Right cardiac atrium (tissue), 5 donors: ENCODE results near the gene AMOTL1. TPM values are rescaled to one million over a fixed set of nuclear protein-coding genes. Genes with fewer than 3 reads are reported as not detected.
"Not testable (repeated sequence)": the region's sequence is repeated elsewhere in the genome, so short reads cannot be mapped to it uniquely, and the experiment has no call there.

Source experiments
- ATAC-seq, 2 donors: fragments of 200-7000 bp; cut with Tn5 transposase; one replicate each; pipeline versions ENCODE4 v1.8.0 to v1.9.1; 2020; ENCODE audit warnings: moderate library complexity in 2 of 2, mild to moderate bottlenecking in 1 of 2
- DNase-seq, 3 donors: peaks; one replicate each; pipeline ENCODE4 v3.0.0-alpha.2; 2020
- H3K27ac ChIP-seq: one replicate; pipeline ENCODE4 v1.5.1; 2013; ENCODE audit warnings: mild to moderate bottlenecking, low read length, control low read depth, moderate library complexity
- H3K27me3 ChIP-seq: one replicate; pipeline ENCODE4 v1.6.1; 2013; ENCODE audit not compliant: control insufficient read depth, insufficient read depth
- H3K4me1 ChIP-seq: one replicate; pipeline ENCODE4 v1.6.1; 2013; ENCODE audit warnings: low read length; ENCODE audit not compliant: control insufficient read depth, insufficient read depth
- H3K4me3 ChIP-seq: one replicate; pipeline ENCODE4 v1.5.1; 2013; ENCODE audit warnings: low read length, control low read depth
- H3K9me3 ChIP-seq: one replicate; pipeline ENCODE4 v1.6.1; 2013; ENCODE audit warnings: low read length; ENCODE audit not compliant: control insufficient read depth
- WGBS: extraction: QIAGEN DNeasy Blood & Tissue Kit; methylation state at CpG from one replicate; pipeline ENCODE4 v1.1.7; 2013; 5-methylcytosine and 5-hydroxymethylcytosine counted together
- intact Hi-C, 4 donors: fragments of 100-400 bp; cut with DNase I; formaldehyde crosslinking; loops; one replicate each; pipeline versions ENCODE4 v1.11.0 to v1.14.0; 2022 to 2023
- polyA plus RNA-seq: library from polyadenylated mRNA; stranded (reverse); fragments of 200-250 nt; gene quantifications from one replicate; pipeline ENCODE4 v1.2.3, GENCODE V29; 2013
- total RNA-seq, 4 donors: library from RNA; stranded (reverse); fragmentation: NEBNext Ultra II Directional; extraction: Animal tissue kit (Norgen Biotek cat#: 25700); gene quantifications; one replicate each; pipeline ENCODE4 v1.2.1, GENCODE V29; 2021
- donor health status: healthy with polysubstance abuse.
- donor health status: DM: no; HTN: yes; CAD: no.
- donor health status: DM: no; HTN: no; CAD: no.
- donor health status: DM: no; HTN: yes; CAD: no; lungs with severe emphysema.
- donor health status: DM: yes; HTN: yes; CAD: no.

The AMOTL1 gene
- total and polyA plus RNA-seq, 5 donors, result 15.2 to 84.1 (median 54.5) TPM

DNA sequence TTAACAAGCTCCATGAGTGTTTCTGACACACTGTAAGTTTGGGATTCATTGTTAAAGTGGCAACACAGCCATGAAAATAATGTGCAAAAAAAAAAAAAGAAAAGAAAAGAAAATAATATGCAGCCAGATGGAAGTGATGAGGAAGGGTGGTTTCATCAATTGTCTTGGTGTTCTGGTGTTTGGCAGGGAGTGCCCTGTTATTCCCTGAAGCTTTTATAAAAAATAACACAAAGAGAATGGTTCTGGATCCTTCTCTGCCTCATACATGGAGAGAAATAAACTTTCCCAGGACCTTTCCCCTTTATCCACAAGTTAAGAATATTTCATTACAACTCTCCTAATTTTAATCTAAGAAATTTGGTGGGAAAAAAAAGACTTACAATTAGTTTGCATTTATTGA is 16.7 kb downstream of the AMOTL1 start:
- intact Hi-C loops, result no loop called here
- H3K27ac ChIP-seq, result no peak overlapping the region
- DNase-seq, result no peak
- H3K4me1 ChIP-seq, result peaks cover 20% of the 10 kb centered on the region
- ATAC-seq, result no peak
- no peaks in the 10 kb centered on the region for H3K27me3 ChIP-seq
- H3K9me3 ChIP-seq, result no peaks in the 10 kb centered on the region
- H3K4me3 ChIP-seq, result no peak overlapping the region

DNA sequence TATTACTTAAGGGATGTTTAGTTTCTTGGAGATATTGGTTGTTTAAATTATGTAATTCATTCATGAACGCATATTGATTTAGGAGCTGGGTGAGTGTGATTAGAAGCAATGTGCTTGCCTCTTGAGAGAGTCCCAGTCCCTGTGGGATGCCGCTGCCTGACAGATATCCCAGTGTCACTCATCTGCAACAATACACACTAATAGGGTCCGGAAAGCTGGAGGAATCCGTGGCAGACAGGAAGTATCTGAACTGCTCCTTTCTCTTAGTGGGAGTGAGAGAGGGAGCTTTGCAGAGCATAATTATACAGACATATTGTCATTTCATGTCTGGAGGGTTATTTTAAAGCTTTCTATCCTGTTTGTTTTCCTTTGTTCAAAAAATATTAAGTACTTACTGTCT is 17.4 kb downstream of the AMOTL1 start:
- H3K27ac ChIP-seq, result peak overlapping the region; percentile 48
- intact Hi-C loops, result no loop called here
- H3K9me3 ChIP-seq, result no peaks in the 10 kb centered on the region
- H3K4me3 ChIP-seq, result no peak overlapping the region
- DNase-seq (peak in 1 of 3 donors; percentile 47), ATAC-seq (no peak)
- H3K27me3 ChIP-seq, result no peaks in the 10 kb centered on the region
- WGBS, result 44% methylated on average over 4 of the region's 4 CpGs
- peaks cover 19% of the 10 kb centered on the region for H3K4me1 ChIP-seq

DNA sequence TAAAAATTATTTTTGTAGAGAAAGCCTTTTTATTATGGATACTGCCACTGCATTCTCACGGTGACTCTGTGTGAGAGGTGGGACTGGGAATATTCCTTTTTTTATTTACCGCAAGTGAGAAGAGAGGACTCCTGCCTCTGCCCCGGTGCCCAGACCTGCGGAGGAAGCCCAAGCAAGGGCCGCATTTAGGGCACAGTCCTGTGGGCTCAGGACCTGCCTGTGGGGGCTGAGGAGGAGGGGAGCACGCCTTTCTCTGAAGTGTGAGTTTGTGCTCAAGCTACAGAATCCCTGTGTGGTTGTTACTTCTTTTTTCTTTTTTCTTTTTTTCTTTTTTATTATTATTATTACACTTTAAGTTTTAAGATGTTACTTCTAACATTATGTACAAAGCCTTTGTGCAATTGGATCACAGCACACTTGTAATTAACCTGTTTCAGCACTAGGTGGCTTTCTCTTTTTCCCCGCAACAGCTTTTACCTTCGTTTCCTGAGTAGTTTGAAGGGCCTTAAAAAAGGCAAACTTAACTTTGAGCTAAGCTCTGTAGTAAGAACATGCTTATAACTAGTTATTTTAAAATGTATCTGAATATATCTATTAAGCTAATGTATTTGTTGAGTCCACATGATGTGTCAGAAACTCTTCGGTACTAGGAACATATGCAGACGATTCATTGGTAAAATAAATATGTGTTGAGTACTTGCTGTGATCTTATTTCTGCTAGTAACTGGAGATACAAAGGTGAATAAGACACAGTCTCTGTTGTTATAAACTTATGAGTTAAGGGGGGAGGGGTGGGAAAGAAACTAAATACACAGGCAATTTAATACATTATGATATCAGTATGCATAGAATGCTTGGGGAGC is 18.3 kb downstream of the AMOTL1 start:
- Histone ChIP-seq H3K27ac (no peak overlapping the region), H3K4me1 (peaks cover 19% of the 10 kb centered on the region), H3K4me3 (no peak overlapping the region), H3K27me3 (no peaks in the 10 kb centered on the region), H3K9me3 (no peaks in the 10 kb centered on the region)
- DNase-seq (peak in 1 of 3 donors; percentile 40), ATAC-seq (peak in 1 of 2 donors; percentile 26)
- WGBS, result 53% methylated on average over 10 of the region's 10 CpGs
- intact Hi-C loops, result no loop called here

DNA sequence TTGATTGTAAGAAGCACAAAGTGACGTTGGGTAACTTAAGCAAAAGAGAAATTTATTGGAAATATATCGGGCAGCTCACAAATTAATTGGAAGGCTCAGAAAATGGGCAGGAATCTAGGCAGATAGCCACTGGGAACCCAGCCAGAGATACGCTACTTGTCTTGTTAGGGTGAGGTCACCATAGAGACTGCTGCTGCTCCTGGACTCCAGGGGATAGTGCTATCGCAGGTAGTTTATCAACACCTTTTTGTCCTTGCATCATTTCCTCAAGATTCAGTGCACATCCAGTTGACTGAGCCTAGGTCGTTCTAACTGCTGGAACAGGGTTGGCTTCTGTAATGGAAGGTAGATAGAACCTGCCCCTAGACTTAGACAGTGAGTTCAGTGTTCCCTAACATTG is 19.6 kb downstream of the AMOTL1 start:
- intact Hi-C loops, result no loop called here
- H3K4me1 ChIP-seq, result peaks cover 21% of the 10 kb centered on the region
- no peak overlapping the region for H3K4me3 ChIP-seq
- WGBS, result 52% methylated on average over 5 of the region's 5 CpGs
- peak in 2 of 3 donors; percentile 20 to 47 for DNase-seq
- H3K27me3 ChIP-seq, result no peaks in the 10 kb centered on the region
- ATAC-seq, result peak in 1 of 2 donors; percentile 43
- H3K27ac ChIP-seq, result no peak overlapping the region
- H3K9me3 ChIP-seq, result no peaks in the 10 kb centered on the region

DNA sequence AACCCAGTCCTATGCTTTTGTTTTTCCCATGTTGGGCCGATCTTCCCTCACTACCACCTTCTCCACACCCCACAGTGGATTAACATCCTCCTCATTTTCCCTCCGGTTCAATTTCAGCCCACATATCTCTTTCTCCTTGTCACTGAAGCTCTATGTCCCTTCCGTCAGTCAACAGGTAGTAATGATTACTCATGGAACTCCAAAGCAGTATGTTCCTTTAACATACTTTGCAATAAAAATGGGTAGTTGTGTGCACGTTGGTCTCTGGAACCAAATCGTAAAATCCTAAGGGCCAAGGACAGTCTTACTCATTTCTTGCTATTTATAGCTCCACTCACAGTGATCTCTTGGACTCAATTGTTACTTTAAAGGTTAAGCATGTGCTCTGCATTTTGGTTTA is 20.2 kb downstream of the AMOTL1 start:
- Histone ChIP-seq H3K27ac (no peak overlapping the region), H3K4me1 (peaks cover 24% of the 10 kb centered on the region), H3K4me3 (no peak overlapping the region), H3K27me3 (no peaks in the 10 kb centered on the region), H3K9me3 (no peaks in the 10 kb centered on the region)
- intact Hi-C loops, result no loop called here
- no peak for DNase-seq
- no peak for ATAC-seq
- 40% methylated on average over 5 of the region's 5 CpGs for WGBS

DNA sequence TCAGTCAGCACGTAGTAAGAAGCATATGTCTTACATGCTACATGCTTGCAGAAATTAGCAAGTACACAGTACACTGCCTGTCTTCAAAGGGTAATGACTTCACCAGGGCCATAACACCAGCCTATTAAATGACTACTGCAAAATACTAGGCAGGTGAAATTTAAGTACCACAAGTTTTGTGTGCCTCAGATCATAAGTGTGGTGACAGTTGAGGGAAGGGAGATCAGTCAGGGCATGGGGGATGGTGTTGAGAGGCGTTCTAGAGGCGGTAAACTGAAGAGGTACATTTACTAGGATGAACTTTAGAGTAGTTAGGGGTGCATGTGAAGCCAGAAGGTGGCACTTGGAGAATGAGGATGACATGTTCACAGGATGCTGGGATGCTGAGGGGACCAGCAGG is 22.0 kb downstream of the AMOTL1 start:
- peaks cover 28% of the 10 kb centered on the region for H3K4me1 ChIP-seq
- WGBS, result 94% methylated on average over 3 of the region's 3 CpGs
- no peak overlapping the region for H3K27ac ChIP-seq
- DNase-seq (no peak), ATAC-seq (no peak)
- no peak overlapping the region for H3K4me3 ChIP-seq
- H3K27me3 ChIP-seq, result no peaks in the 10 kb centered on the region
- intact Hi-C loops, result loop anchor here in 2 of 4 donors (5.0 to 10.0 kb wide), 2 partner anchors 47 to 65 kb away; no protein-coding TSS in a partner anchor
- H3K9me3 ChIP-seq, result no peaks in the 10 kb centered on the region

DNA sequence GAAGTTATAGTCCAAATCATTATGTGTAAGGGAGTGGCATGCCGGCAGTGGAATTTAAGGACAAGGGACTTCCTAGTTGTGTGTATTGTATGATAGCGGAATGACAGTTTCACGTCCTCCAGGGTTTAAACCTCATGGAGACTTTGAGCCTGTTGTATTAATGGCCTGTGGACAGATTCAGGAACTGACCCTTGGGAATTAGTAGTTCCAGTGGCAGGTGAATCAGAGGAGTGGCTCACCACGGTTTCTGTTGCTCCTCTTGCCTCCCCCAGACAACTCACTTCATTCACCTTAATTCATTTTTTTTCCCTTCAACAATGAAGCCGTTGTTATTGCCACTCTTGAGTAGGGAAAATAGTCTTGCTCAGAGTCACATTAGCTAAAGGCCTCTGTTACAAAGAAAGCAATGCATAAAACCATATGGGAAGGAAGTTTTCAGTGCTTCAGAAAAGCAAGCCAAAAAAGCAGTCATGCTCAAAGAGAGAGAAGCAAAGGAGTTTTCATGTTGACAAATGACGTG is 22.6 kb downstream of the AMOTL1 start:
- ATAC-seq (no peak), DNase-seq (no peak)
- peaks cover 25% of the 10 kb centered on the region for H3K4me1 ChIP-seq
- no peak overlapping the region for H3K27ac ChIP-seq
- no peak overlapping the region for H3K4me3 ChIP-seq
- no peaks in the 10 kb centered on the region for H3K9me3 ChIP-seq
- intact Hi-C loops, result loop anchor here in 2 of 4 donors (5.0 to 10.0 kb wide), 2 partner anchors 47 to 64 kb away; no protein-coding TSS in a partner anchor
- H3K27me3 ChIP-seq, result no peaks in the 10 kb centered on the region
- 59% methylated on average over 6 of the region's 6 CpGs for WGBS

DNA sequence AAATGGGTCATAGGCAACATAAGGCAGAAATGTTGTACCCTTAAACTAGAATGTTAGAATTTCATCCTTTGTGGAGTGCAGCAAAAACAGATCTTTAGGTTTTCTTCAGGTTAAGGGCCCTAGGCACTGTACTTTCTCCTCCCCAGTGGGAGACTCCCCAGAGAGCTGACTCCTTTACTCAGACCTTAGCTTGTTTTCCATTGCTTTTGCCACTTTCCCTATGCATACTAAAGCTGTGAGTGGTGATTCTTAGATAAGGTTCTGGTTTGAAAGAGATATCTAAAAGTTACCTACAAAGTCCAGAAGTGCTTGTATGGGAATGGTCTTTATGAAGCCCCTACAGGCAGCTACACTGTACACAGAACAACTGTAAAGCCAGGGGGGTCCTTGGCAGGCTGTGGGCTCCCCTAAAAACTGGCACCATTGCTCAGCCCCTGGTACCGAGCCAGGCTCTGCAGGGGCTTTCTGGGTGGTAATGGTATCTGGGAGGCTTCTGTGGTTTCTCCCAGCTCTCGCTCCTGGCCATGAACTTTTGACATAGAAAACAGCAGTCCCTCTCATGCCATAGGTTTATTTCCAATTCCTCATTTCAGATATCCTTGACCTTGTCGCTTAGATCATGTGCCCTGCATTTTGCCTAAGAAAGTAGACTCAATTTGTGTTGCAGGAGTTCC is 23.2 kb downstream of the AMOTL1 start:
- Histone ChIP-seq H3K9me3 (no peaks in the 10 kb centered on the region), H3K4me3 (no peak overlapping the region), H3K4me1 (peaks cover 28% of the 10 kb centered on the region), H3K27me3 (no peaks in the 10 kb centered on the region), H3K27ac (no peak overlapping the region)
- ATAC-seq (no peak), DNase-seq (peak in 1 of 3 donors; percentile 52)
- intact Hi-C loops, result loop anchor here in 2 of 4 donors (5.0 to 10.0 kb wide), 2 partner anchors 46 to 63 kb away; no protein-coding TSS in a partner anchor
- 93% methylated on average over 3 of the region's 3 CpGs for WGBS

DNA sequence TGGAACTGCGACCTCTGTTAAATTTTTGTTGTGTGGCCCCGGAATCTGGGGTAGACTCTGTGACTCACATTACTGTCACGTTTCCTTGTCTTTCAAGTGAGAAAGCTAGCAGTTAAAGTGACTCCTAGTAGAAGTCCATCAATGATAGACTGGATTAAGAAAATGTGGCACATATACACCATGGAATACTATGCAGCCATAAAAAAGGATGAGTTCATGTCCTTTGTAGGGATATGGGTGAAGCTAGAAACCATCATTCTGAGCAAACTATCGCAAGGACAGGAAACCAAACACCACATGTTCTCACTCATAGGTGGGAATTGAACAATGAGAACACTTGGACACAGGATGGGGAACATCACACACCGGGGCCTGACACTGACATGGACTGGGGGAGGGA is 23.8 kb downstream of the AMOTL1 start:
- ATAC-seq, H3K27ac ChIP-seq, H3K27me3 ChIP-seq, H3K4me3 ChIP-seq, DNase-seq, H3K9me3 ChIP-seq: not testable (repeated sequence)
- peaks cover 29% of the 10 kb centered on the region for H3K4me1 ChIP-seq
- intact Hi-C loops, result loop anchor here in 2 of 4 donors (5.0 to 10.0 kb wide), 2 partner anchors 45 to 63 kb away; no protein-coding TSS in a partner anchor
- 97% methylated on average over 5 of the region's 5 CpGs for WGBS

DNA sequence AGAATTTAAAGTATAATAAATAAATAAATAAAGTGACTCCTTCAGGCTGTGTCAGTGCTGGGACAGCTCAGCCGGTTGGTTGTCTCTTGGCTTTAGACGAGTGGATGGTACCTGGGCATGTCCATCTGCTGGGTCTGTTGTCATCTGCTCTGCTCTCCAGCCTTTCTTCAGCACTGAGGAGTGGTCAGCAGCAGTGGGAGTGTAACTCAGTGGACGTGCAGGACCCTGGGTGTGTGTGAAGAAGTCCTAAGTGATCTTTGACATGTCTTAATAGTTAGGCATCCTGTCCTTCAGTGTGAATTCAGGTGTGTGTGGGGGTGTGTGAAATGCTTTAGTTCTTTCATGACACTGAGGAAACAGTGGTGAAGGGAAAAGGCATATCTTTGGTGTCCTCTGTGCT is 24.3 kb downstream of the AMOTL1 start:
- ATAC-seq (no peak), DNase-seq (no peak)
- peaks cover 29% of the 10 kb centered on the region for H3K4me1 ChIP-seq
- intact Hi-C loops, result loop anchor here in 2 of 4 donors (5.0 to 10.0 kb wide), 2 partner anchors 45 to 62 kb away; no protein-coding TSS in a partner anchor
- WGBS, result 82% methylated on average over 3 of the region's 3 CpGs
- H3K9me3 ChIP-seq, result no peaks in the 10 kb centered on the region
- H3K27ac ChIP-seq, result peak overlapping the region; percentile 36
- H3K27me3 ChIP-seq, result no peaks in the 10 kb centered on the region
- H3K4me3 ChIP-seq, result no peak overlapping the region

DNA sequence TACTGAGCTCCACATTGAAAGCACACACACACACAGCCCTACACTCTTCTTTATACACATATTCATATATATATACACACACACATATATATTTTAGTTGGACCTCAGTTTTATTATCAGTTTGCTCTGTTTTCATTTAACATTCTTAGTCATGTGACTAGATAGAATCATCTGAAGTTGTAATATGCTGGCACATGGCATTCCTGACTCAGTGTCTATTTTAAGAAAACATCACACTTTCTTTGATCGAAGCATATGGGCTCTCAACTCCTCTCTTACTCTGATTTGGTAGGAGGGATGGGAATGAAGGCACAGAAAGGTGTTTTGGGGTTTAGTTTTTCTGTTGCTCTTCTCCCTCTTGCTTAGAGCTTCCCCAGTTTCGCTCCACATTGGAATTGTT is 24.8 kb downstream of the AMOTL1 start:
- intact Hi-C loops, result loop anchor here in 2 of 4 donors (5.0 to 10.0 kb wide), 2 partner anchors 44 to 62 kb away; no protein-coding TSS in a partner anchor
- Histone ChIP-seq H3K27ac (peak overlapping the region; percentile 56), H3K4me1 (peaks cover 27% of the 10 kb centered on the region), H3K4me3 (no peak overlapping the region), H3K27me3 (no peaks in the 10 kb centered on the region), H3K9me3 (no peaks in the 10 kb centered on the region)
- ATAC-seq (no peak), DNase-seq (no peak)
- WGBS, result 61% methylated on average over 2 of the region's 2 CpGs
